HG02885 (cell line): ENCODE data around the gene SIVA1.

Experiments used
- ATAC-seq: cut with Tn5 transposase; IDR thresholded peaks from one replicate; pipeline ENCODE4 v1.9.1; 2021; ENCODE audit warnings: mild to moderate bottlenecking; ENCODE audit not compliant: unreplicated experiment, poor library complexity

Gene SIVA1

GRCh38 chr14:104768437-104769323, 15.7 kb downstream of the SIVA1 start:
- peak; percentile 73 for ATAC-seq

DNA sequence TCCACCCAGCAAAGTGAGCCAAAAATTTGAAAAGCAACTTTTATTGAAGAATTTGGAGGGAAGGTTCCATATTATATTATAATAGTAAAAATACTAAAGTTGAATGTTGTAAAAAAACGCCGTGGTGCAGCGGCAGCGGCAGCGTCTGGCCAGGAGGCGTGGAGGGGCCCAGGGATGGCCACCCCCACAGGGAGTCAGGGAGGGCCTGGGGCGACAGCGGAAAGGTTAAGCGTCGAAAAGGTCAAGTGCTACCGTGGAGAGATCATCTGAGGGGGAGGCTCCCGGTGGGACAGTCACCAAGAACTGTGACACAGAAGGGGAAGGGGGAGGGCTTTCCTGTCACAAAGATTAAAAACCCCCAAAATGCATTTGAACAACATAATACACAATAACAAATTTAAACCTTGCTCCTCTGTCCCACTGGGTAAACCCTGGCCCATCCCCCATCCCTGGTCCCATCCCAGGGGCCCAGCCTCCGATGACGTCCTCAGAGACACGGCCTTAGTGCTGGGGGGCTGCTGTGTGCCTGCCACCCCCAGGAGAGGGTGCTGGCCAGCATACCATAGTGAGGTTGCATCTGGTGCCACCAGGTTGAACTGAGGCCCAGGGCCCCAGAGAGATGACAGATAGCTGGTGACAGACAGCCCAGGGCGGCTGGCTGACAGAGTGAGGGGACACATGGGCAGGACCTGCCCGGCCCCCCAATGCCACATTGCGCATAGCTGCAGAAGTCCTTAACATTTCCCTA, 16.6 kb downstream of the SIVA1 start:
- no peak for ATAC-seq

DNA sequence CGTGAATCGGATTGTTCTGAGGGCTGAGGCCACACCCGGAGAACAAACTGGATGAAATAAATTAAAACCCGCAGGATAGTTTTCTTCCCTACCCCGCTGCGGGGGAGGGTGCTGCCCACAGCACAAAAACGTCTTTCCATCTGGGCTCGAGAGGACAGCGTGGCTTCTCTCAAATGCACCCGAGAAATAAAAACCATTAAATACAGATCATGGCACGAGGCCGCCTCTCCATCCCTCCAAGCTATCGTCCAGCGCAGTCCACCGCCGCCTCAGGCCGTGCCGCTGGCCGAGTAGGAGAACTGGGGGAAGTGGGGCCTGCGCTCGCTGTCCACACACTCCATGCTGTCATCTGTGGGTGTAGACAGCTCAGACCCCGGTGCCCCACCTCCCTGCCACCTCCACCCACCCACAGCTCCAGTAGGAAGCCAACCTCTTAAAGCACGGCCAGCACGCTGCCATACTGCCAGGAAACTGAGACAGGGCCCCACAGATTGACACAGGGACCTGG, 17.2 kb downstream of the SIVA1 start:
- no peak for ATAC-seq

GRCh38 chr14:104770851-104771272, 17.9 kb downstream of the SIVA1 start:
- ATAC-seq: no peak

DNA sequence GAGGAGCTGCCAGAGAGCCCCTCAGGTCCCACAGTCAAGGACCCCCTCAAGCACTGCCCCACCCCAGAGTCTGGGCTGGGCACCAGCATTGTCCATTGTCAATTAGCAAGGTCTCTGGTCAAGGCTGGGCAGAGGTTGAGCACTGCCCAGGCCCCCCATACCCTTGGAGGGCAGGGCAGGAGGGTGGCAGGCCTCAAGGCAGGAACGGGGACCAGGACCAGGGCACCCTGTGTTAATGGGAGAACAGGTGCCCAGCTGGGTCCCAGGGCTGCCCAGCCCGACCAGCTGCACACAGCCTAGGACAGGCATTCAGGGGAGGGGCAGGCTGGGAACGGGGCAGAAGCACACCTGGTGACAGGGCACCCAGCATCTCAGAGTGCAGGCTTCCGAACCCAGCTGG, 18.4 kb downstream of the SIVA1 start:
- no peak for ATAC-seq

DNA sequence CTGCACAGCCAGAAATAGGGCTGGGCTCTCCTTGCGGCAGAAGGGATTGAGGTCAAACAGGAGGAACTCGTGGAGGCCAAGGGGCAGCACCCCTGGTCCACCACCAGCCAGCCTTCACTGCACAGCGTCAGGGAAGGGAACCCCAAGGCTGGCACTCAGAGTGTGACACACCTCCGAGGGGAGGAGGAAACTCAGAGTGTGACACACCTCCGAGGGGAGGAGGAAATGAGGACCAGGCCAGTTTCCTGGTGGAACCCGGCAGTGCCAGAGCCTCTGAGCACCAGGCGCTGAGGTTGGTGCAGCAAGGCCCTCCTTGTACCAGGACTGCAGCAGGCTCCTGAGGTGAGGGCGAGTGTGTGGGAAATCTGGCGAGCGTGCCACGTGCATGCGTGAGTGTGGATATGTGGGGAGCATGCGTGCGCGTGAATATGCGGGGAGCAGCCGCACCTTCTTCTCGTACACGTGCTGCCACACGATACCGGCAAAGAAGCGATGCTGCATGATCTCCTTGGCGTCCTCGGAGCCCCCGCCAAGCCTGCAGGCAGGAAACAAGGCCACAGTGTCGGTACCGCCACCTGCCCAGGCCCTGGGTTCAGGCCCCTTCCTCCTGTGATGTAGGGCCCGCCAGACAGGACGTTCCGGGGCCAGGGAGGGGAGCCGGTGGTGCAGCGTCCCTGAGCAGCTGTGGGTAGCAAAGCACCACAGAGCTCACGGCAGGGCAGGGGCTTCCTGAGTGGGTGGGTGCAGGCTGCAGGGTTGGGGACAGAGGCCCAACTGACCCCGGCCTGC, 19.2 kb downstream of the SIVA1 start:
- ATAC-seq: no peak

GRCh38 chr14:104772707-104773504, 20.0 kb downstream of the SIVA1 start:
- ATAC-seq: no peak

GRCh38 chr14:104773505-104774452, 20.8 kb downstream of the SIVA1 start:
- no peak for ATAC-seq

- no peak for ATAC-seq
These were observed 21.6 kb downstream of the SIVA1 start for GRCh38 chr14:104774453-104775072.

- no peak for ATAC-seq
These were observed 22.1 kb downstream of the SIVA1 start for GRCh38 chr14:104775073-104775489.

- ATAC-seq: no peak
These were observed 23.5 kb downstream of the SIVA1 start for GRCh38 chr14:104776481-104776880.

- ATAC-seq: no peak
These were observed 24.2 kb downstream of the SIVA1 start for GRCh38 chr14:104776961-104777807.

DNA sequence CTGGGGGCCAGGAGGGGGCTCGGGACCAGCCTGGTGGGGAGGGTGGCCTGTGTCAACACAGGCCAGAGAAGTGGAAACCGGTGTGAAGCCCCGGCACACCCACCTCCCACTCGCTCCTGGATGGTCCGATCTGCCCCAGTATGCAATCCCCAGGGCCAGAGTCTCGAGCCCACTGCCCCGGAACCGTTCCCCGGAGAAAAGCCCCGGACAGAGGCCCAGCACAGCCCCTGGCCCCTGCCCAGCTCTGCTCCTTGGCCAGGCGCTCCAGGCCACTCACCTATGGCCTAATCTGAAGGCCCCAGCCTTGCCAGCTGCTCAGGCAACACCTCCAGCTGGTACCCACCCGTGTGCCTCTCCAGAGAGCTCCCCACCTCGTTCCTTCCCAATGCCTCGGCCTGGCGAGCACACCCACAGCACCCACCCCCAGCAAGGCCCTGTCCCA, 24.9 kb downstream of the SIVA1 start:
- ATAC-seq: no peak

DNA sequence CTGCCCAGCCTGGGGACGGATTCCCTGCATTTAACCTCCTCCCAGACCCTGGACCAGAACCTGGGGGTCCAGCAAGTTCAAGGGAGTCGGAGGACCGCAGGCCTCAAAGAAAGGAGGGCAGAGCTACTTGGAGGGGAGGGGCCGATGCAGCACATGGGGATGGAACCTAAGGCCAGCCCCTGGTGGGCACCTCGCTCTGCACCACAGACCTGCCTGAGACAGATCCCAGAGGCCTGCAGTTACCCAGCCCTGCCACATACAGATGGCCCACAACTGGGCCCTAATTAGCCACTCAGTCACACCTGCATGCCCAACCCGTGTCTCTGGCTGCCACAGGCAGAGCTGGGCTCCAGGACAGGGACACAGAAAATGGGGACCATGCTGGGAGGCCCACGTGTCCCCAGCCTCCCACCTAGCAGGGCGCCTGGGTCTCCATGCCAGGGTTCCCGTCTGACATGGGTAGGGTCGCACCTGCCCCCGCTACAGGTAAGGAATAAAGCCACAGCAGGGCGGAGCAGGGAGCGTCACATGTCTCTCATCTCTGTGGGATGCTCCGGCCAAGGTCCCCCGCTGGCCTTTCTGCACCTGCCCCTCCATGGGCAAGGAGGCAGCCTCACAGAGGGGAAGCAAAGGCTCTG, 25.9 kb downstream of the SIVA1 start:
- ATAC-seq: no peak

DNA sequence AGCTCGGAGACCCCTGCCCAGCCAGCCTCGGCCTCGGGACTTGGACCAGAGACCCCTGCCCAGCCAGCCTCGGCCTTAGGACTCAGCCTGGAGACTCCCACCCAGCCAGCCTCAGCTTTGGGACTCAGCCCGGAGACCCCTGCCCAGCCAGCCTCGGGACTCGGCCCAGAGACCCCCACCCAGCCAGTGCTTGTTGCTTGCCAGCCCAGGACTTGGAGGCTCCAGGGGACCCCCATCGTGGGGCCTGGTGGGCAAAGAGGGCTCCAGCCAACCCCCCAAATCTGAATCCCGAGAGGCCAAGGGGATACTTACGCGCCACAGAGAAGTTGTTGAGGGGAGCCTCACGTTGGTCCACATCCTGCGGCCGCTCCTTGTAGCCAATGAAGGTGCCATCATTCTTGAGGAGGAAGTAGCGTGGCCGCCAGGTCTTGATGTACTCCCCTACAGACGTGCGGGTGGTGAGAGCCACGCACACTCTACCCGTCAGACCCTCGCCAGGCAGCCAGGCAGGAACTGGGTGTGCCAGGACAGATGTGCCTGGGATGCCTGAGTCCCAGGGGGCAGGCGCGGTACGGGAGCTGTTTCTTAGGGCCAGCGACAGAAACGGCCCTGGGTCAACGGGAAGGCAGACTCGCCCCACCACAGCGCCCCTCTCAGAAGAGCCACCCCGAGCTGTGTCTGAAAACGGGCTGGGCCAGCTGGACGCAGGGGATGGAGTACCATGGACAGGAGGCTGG, 27.0 kb downstream of the SIVA1 start:
- ATAC-seq: no peak

DNA sequence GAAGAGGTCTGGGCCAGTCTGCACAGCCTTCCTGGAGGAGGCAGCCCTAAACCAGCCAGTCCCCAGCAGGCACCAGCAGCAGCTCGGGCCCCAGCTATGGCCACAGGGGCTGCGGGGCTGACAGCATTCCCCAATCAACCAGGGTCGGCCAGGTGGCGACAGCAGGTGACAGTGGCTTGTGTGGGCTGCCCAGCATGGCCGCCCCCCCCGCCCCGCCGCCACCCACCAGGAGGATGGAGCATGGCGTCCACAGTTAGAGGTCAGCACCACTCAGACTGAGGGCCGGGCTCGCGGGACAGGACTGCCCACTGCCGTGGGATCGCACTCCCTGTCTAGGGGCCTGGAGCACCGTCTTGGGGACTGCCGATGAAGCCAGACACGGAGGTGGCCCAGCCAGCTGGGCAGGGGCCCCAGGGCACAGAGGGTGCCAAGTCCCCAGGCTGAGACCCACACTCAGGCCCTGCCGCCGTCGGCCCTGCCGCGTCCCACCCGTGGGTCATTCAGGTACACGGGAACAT, 27.6 kb downstream of the SIVA1 start:
- no peak for ATAC-seq
